OCI-LY1 (cell line): ENCODE measurements around the gene GTPBP1.

Source experiments
- H2AFZ ChIP-seq: fragments of 200-600 bp; sonication (generic), shearing (Covaris generic); 2 replicates; pipeline ENCODE4 v1.6.0; 2014; ENCODE audit warnings: antibody characterized with exemption, mild to moderate bottlenecking, low read length
- H3F3A ChIP-seq: fragments of 200-600 bp; sonication (generic), shearing (Covaris generic); 2 replicates; pipeline ENCODE4 v1.6.0; 2014; ENCODE audit warnings: mild to moderate bottlenecking, antibody characterized with exemption, low read length, moderate library complexity; ENCODE audit not compliant: insufficient read depth
- H3K27ac ChIP-seq: fragments of 200-600 bp; sonication (generic); 2 replicates; pipeline ENCODE4 v1.5.1; 2014; ENCODE audit warnings: low read length, mixed run types, mild to moderate bottlenecking, low read depth; ENCODE audit not compliant: poor library complexity, severe bottlenecking
- H3K27me3 ChIP-seq: fragments of 200-600 bp; sonication (generic); 2 replicates; pipeline ENCODE4 v1.6.0; 2014; ENCODE audit warnings: antibody characterized with exemption, mild to moderate bottlenecking, low read length, moderate library complexity; ENCODE audit not compliant: insufficient read depth
- H3K36me3 ChIP-seq: fragments of 200-600 bp; sonication (generic); 2 replicates; pipeline ENCODE4 v1.6.1; 2014; ENCODE audit warnings: mild to moderate bottlenecking, antibody characterized with exemption, low read length, moderate library complexity, mixed read lengths; ENCODE audit not compliant: insufficient read depth
- H3K4me1 ChIP-seq: fragments of 200-600 bp; sonication (generic); 2 replicates; pipeline ENCODE4 v1.5.1; 2014; ENCODE audit warnings: mild to moderate bottlenecking, low read length, moderate library complexity; ENCODE audit not compliant: insufficient read depth, severe bottlenecking
- H3K4me2 ChIP-seq: fragments of 200-600 bp; sonication (generic), shearing (Covaris generic); 2 replicates; pipeline ENCODE4 v1.6.1; 2014; ENCODE audit warnings: low read length
- H3K4me3 ChIP-seq: fragments of 200-600 bp; sonication (generic); 2 replicates; pipeline ENCODE4 v1.5.1; 2014; ENCODE audit warnings: low read length, low read depth, mild to moderate bottlenecking, mixed read lengths; ENCODE audit not compliant: poor library complexity, severe bottlenecking
- H3K79me2 ChIP-seq: fragments of 200-600 bp; shearing (Covaris generic); 2 replicates; pipeline ENCODE4 v1.6.1; 2016; ENCODE audit warnings: mixed run types, low read length, mixed read lengths; ENCODE audit not compliant: insufficient read depth
- H3K9ac ChIP-seq: fragments of 200-600 bp; sonication (generic), shearing (Covaris generic); 2 replicates; pipeline ENCODE4 v1.6.1; 2014; ENCODE audit warnings: mild to moderate bottlenecking, low read length, mixed read lengths
- H3K9me2 ChIP-seq: fragments of 200-600 bp; sonication (generic), shearing (Covaris generic); 2 replicates; pipeline ENCODE4 v1.6.1; 2014; ENCODE audit warnings: low read depth, mild to moderate bottlenecking, low read length, mixed read lengths
- H3K9me3 ChIP-seq: fragments of 200-600 bp; shearing (Covaris generic); 2 replicates; pipeline ENCODE4 v1.6.1; 2014; ENCODE audit warnings: low read length, mixed read lengths
- H4K20me1 ChIP-seq: fragments of 200-600 bp; sonication (generic), shearing (Covaris generic); 2 replicates; pipeline ENCODE4 v1.6.0; 2016; ENCODE audit warnings: mild to moderate bottlenecking, low read length; ENCODE audit not compliant: insufficient read depth
- CTCF ChIP-seq: fragments of 200-600 bp; sonication (generic), shearing (Covaris generic); IDR thresholded peaks from 2 replicates; pipeline ENCODE4 v1.5.1; 2017; ENCODE audit warnings: mild to moderate bottlenecking, antibody characterized with exemption, low read length, moderate library complexity, mixed read lengths
- EZH2 ChIP-seq: fragments of 200-600 bp; sonication (generic), shearing (Covaris generic); IDR thresholded peaks from 2 replicates; pipeline ENCODE4 v1.8.0; 2017; ENCODE audit warnings: borderline replicate concordance, mixed run types, mild to moderate bottlenecking, antibody characterized with exemption, low read length, moderate library complexity, mixed read lengths

Gene GTPBP1

GRCh38 chr22:38727123-38727522 lies 21.4 kb downstream of the GTPBP1 start:
- Histone ChIP-seq H2AFZ (no peak overlapping the region), H3K4me3 (no peak overlapping the region), H3K79me2 (no peaks in the 10 kb centered on the region), H3K36me3 (peaks cover 86% of the 10 kb centered on the region), H3K27ac (no peak overlapping the region), H4K20me1 (no peaks in the 10 kb centered on the region), H3K4me1 (no peaks in the 10 kb centered on the region), H3K9ac (no peak overlapping the region), H3K9me2 (no peaks in the 10 kb centered on the region), H3F3A (no peaks in the 10 kb centered on the region), H3K27me3 (no peaks in the 10 kb centered on the region), H3K4me2 (no peak overlapping the region), H3K9me3 (no peaks in the 10 kb centered on the region)
- TF ChIP-seq CTCF (no peak), EZH2 (no peak)

DNA sequence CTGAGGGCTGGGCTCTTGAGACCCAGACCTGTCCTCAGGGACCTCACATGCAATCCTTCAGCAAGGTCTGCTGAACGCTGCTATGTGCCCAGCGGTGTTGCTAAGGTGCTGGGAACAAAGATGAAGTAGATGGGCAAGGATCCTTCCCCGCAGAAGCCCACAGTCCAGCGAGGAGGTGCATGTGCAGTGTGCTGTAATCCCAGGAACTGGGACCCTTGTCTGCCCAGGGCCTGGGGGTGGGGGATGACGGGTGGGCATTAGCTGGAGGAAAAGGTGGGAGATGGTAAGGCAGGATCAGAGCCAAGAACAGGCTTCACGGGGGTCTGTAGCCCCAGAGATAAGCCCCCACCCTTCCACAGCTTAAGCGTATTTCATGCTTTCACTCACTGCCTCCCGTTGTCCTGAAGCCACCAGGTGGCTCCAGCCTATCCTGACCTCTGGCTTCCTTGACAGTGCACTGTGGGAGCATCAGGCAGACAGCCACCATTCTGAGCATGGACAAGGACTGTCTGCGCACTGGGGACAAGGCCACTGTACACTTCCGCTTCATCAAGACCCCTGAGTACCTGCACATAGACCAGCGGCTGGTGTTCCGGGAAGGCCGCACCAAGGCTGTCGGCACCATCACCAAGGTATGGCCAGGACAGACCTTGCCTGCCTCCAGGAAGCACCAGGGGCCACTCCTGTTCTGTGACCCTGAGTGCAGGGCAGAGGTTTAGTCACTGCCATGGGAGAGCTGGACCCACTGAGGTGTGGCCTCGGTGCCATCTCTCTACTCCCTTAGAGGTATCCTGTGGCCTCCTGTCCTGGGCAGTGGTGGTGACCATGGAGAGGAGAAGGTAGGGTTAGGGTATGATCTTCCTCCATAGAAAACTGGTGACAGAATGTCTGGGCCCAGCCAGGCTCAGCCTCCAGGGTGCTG lies 22.0 kb downstream of the GTPBP1 start:
- Histone ChIP-seq H3K9ac (no peak overlapping the region), H3K4me1 (no peaks in the 10 kb centered on the region), H3K36me3 (peaks cover 84% of the 10 kb centered on the region), H3K4me3 (no peak overlapping the region), H3F3A (no peaks in the 10 kb centered on the region), H3K79me2 (no peaks in the 10 kb centered on the region), H3K27me3 (no peaks in the 10 kb centered on the region), H4K20me1 (no peaks in the 10 kb centered on the region), H2AFZ (no peak overlapping the region), H3K9me3 (no peaks in the 10 kb centered on the region), H3K4me2 (no peak overlapping the region), H3K27ac (no peak overlapping the region), H3K9me2 (no peaks in the 10 kb centered on the region)
- TF ChIP-seq CTCF = no peak
- no peak for TF ChIP-seq EZH2

GRCh38 chr22:38728871-38729796 lies 23.4 kb downstream of the GTPBP1 start:
- no peak overlapping the region for H3K9ac ChIP-seq
- TF ChIP-seq EZH2 = no peak
- no peak for TF ChIP-seq CTCF
- H3K27me3 ChIP-seq = no peaks in the 10 kb centered on the region
- H3F3A ChIP-seq = no peaks in the 10 kb centered on the region
- H3K4me2 ChIP-seq = no peak overlapping the region
- no peaks in the 10 kb centered on the region for H3K4me1 ChIP-seq
- no peaks in the 10 kb centered on the region for H3K9me3 ChIP-seq
- H3K9me2 ChIP-seq = no peaks in the 10 kb centered on the region
- H3K79me2 ChIP-seq = no peaks in the 10 kb centered on the region
- peaks cover 79% of the 10 kb centered on the region for H3K36me3 ChIP-seq
- H4K20me1 ChIP-seq = no peaks in the 10 kb centered on the region
- no peak overlapping the region for H2AFZ ChIP-seq
- H3K27ac ChIP-seq = no peak overlapping the region
- H3K4me3 ChIP-seq = no peak overlapping the region
